ENCODE data around the gene HMGA1.

The HMGA1 gene

GRCh38 chr6:34237722-34238584, 1.3 kb downstream of the HMGA1 start:
- no peak for TF ChIP-seq CTCF (IDR thresholded peaks at IDR 0.05; ENCODE audit: low read depth, low read length)

GRCh38 chr6:34238585-34239499, 2.2 kb downstream of the HMGA1 start:
- TF ChIP-seq CTCF (IDR thresholded peaks at IDR 0.05; ENCODE audit: low read depth, low read length), result no peak
- peak overlapping the region; percentile 88 for H3K4me3 ChIP-seq (ENCODE audit: low read depth, low read length)

More at GRCh38 chr6:34237722-34238584, 1.3 kb downstream of the HMGA1 start:
- H3K4me3 ChIP-seq (ENCODE audit: low read depth, low read length), result peak overlapping the region; percentile 88

GRCh38 chr6:34239500-34239825, 2.8 kb downstream of the HMGA1 start:
- TF ChIP-seq CTCF (IDR thresholded peaks at IDR 0.05; ENCODE audit: low read depth, low read length), result no peak
- peak overlapping the region; percentile 88 for H3K4me3 ChIP-seq (ENCODE audit: low read depth, low read length)

GRCh38 chr6:34239893-34240292, 3.2 kb downstream of the HMGA1 start:
- H3K4me3 ChIP-seq (ENCODE audit: low read depth, low read length), result peak overlapping the region; percentile 88
- TF ChIP-seq CTCF (IDR thresholded peaks at IDR 0.05; ENCODE audit: low read depth, low read length), result no peak

- no peak for TF ChIP-seq CTCF (IDR thresholded peaks at IDR 0.05; ENCODE audit: low read depth, low read length)
- peak overlapping the region; percentile 88 for H3K4me3 ChIP-seq (ENCODE audit: low read depth, low read length)
These were observed 3.9 kb downstream of the HMGA1 start for GRCh38 chr6:34240329-34241248.

- TF ChIP-seq CTCF (IDR thresholded peaks at IDR 0.05; ENCODE audit: low read depth, low read length), result no peak
These were observed 4.9 kb downstream of the HMGA1 start for GRCh38 chr6:34241351-34242215.

More at GRCh38 chr6:34241351-34242215, 4.9 kb downstream of the HMGA1 start:
- H3K4me3 ChIP-seq (ENCODE audit: low read depth, low read length), result no peak overlapping the region
